ENCODE data around the gene FAM162A.
"Not testable (repeated sequence)": the region's sequence is repeated elsewhere in the genome, so short reads cannot be mapped to it uniquely, and the experiment has no call there.

FAM162A gene

GRCh38 chr3:122421101-122421500 lies 37.1 kb downstream of the FAM162A start:
- DNase-seq (ENCODE audit: low spot score) = no peak

GRCh38 chr3:122421836-122422235 lies 37.9 kb downstream of the FAM162A start:
- no peak for DNase-seq (ENCODE audit: low spot score)

- peak; percentile 7 for DNase-seq (ENCODE audit: low spot score)
Observed at GRCh38 chr3:122427857-122428471, 44.0 kb downstream of the FAM162A start.

- no peak for DNase-seq (ENCODE audit: low spot score)
Observed at GRCh38 chr3:122430371-122430770, 46.4 kb downstream of the FAM162A start.

- DNase-seq (ENCODE audit: low spot score) = no peak
Observed at GRCh38 chr3:122435950-122436349, 52.0 kb downstream of the FAM162A start.

GRCh38 chr3:122443090-122443489 lies 59.1 kb downstream of the FAM162A start:
- no peak for DNase-seq (ENCODE audit: low spot score)

GRCh38 chr3:122443762-122444490 lies 59.9 kb downstream of the FAM162A start:
- DNase-seq (ENCODE audit: low spot score) = not testable (repeated sequence)

- not testable (repeated sequence) for DNase-seq (ENCODE audit: low spot score)
Observed at GRCh38 chr3:122444491-122444887, 60.5 kb downstream of the FAM162A start.

GRCh38 chr3:122448218-122448617 lies 64.2 kb downstream of the FAM162A start:
- not testable (repeated sequence) for DNase-seq (ENCODE audit: low spot score)

- DNase-seq (ENCODE audit: low spot score) = no peak
Observed at GRCh38 chr3:122451371-122451770, 67.4 kb downstream of the FAM162A start.

GRCh38 chr3:122456074-122456473 lies 72.1 kb downstream of the FAM162A start:
- DNase-seq (ENCODE audit: low spot score) = no peak

GRCh38 chr3:122457706-122458105 lies 73.7 kb downstream of the FAM162A start:
- DNase-seq (ENCODE audit: low spot score) = no peak

GRCh38 chr3:122458992-122459391 lies 75.0 kb downstream of the FAM162A start:
- DNase-seq (ENCODE audit: low spot score) = peak; percentile 40

- no peak for DNase-seq (ENCODE audit: low spot score)
Observed at GRCh38 chr3:122461806-122462205, 77.8 kb downstream of the FAM162A start.
